ENCODE measurements around the gene PLA1A.
A peak's percentile ranks its signal among the peaks of the same experiment; 100 is the strongest.

The PLA1A gene

DNA sequence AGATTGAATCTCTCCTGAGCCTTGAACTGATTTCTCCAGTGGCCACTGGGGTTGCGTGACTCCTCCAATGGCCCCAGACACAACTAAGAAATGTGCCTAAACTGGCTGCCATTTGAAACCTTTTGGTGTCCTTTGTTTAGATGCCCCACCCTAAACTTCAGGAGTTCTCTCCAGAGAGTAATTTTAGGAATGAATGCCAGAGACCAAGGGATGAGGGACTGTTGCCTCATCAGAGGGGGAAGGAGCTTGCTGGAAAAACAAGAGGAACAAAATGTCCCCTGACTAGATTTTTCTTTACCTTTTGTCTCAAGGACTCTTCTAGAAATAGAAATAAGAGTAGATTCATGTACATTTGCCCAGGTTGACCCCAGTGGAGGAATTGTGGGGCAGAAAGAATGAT lies 26.5 kb upstream of the PLA1A start:
- TF ChIP-seq, protein P1, sequence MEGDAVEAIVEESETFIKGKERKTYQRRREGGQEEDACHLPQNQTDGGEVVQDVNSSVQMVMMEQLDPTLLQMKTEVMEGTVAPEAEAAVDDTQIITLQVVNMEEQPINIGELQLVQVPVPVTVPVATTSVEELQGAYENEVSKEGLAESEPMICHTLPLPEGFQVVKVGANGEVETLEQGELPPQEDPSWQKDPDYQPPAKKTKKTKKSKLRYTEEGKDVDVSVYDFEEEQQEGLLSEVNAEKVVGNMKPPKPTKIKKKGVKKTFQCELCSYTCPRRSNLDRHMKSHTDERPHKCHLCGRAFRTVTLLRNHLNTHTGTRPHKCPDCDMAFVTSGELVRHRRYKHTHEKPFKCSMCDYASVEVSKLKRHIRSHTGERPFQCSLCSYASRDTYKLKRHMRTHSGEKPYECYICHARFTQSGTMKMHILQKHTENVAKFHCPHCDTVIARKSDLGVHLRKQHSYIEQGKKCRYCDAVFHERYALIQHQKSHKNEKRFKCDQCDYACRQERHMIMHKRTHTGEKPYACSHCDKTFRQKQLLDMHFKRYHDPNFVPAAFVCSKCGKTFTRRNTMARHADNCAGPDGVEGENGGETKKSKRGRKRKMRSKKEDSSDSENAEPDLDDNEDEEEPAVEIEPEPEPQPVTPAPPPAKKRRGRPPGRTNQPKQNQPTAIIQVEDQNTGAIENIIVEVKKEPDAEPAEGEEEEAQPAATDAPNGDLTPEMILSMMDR (IDR thresholded peaks at IDR 0.05; ENCODE audit: unreplicated experiment in 3 of 3), result no peak
- no peaks in the 10 kb centered on the region for H3K9me3 Mint-ChIP-seq
- no peak overlapping the region for H3K4me3 Mint-ChIP-seq
- H3K4me1 Mint-ChIP-seq, result no peaks in the 10 kb centered on the region
- no peaks in the 10 kb centered on the region for H3K36me3 Mint-ChIP-seq (ENCODE audit: low read depth)
- H3K27ac Mint-ChIP-seq, result no peak overlapping the region
- H3K27me3 Mint-ChIP-seq (ENCODE audit: low read depth), result no peaks in the 10 kb centered on the region

- Mint-ChIP-seq H3K27ac (no peak overlapping the region), H3K27me3 (ENCODE audit: low read depth) (no peaks in the 10 kb centered on the region), H3K36me3 (ENCODE audit: low read depth) (no peaks in the 10 kb centered on the region), H3K4me1 (no peaks in the 10 kb centered on the region), H3K9me3 (no peaks in the 10 kb centered on the region), H3K4me3 (no peak overlapping the region)
- TF ChIP-seq, protein P1 (IDR thresholded peaks at IDR 0.05; ENCODE audit: unreplicated experiment in 3 of 3), result no peak
Observed at GRCh38 chr3:119571688-119572087, 26.0 kb upstream of the PLA1A start.

DNA sequence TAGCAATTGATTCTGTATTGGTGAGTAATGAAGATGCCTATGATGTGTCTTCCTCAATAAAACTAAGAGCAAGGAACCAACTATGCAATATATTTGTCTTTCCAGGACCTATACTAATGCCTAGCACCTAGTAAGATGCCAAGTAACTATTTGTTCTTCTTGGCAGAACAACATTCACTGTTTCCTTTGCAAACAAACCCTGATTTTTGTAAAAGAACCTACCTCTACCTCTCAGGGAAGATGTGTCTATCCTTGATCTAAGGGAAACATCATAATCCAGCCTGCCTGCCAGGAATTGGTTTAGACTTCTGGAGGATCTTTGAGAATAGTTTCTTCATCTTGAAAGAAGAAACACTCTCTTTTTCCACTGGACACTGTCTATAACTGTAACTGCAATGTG lies 22.2 kb upstream of the PLA1A start:
- no peaks in the 10 kb centered on the region for H3K27me3 Mint-ChIP-seq (ENCODE audit: low read depth)
- peaks cover 15% of the 10 kb centered on the region for H3K4me1 Mint-ChIP-seq
- H3K9me3 Mint-ChIP-seq, result no peaks in the 10 kb centered on the region
- no peak overlapping the region for H3K27ac Mint-ChIP-seq
- no peak overlapping the region for H3K4me3 Mint-ChIP-seq
- no peaks in the 10 kb centered on the region for H3K36me3 Mint-ChIP-seq (ENCODE audit: low read depth)
- TF ChIP-seq, protein P1 (IDR thresholded peaks at IDR 0.05; ENCODE audit: unreplicated experiment in 3 of 3), result no peak

- H3K9me3 Mint-ChIP-seq, result no peaks in the 10 kb centered on the region
Observed at GRCh38 chr3:119579366-119580066, 18.2 kb upstream of the PLA1A start, which contains the start of gene ADPRH. ADPRH (plus strand) TSS chr3:119579492; CDS start chr3:119582170, 2,678 bp downstream.

DNA sequence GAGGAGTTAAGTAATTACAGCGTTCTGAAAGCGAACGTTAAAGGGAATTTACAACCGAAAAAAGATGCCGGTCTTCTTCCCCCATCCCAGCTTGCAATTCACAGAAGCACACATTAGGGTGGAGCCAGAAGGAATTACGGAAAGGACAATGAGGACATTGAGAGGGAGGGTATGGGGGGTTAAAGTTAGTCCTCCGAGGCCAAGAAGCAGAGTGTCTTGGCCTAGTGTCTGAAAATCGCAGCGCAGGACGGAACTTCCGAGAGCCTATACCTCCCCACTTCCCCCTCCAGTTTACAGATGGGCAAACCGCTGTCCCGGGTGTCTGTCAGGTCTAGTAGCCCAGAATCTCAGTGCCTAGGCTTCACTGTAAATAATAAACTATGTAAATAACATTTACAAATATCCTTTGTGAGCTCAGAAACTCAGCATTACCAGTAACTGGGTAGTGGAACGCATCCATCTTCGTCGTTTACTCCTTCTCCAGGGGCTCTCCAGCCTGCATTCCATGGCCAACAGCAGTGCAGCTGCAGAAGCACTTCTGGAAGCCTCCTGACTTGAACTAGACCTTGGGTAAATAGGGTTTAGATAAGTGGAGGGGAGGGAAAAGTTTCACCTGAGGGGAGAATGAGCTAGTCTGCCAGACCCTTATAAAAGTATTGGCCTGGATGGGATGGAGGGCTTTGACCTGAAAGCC lies 17.5 kb upstream of the PLA1A start:
- Mint-ChIP-seq H3K4me1 (peaks cover 17% of the 10 kb centered on the region), H3K27ac (peak overlapping the region; percentile 97 to 100 (median 99)), H3K36me3 (ENCODE audit: low read depth) (no peaks in the 10 kb centered on the region), H3K4me3 (peak overlapping the region; percentile 92 to 97 (median 95)), H3K9me3 (no peaks in the 10 kb centered on the region), H3K27me3 (ENCODE audit: low read depth) (no peaks in the 10 kb centered on the region)
- TF ChIP-seq, protein P1 (IDR thresholded peaks at IDR 0.05; ENCODE audit: unreplicated experiment in 3 of 3), result no peak

More at GRCh38 chr3:119579366-119580066, 18.2 kb upstream of the PLA1A start, which contains the start of gene ADPRH:
- Mint-ChIP-seq H3K4me3 (peak within 1 kb of the TSS; percentile 92 to 97 (median 95)), H3K27me3 (ENCODE audit: low read depth) (no peaks in the 10 kb centered on the region), H3K36me3 (ENCODE audit: low read depth) (no peaks in the 10 kb centered on the region), H3K4me1 (peaks cover 17% of the 10 kb centered on the region), H3K27ac (peak within 1 kb of the TSS; percentile 97 to 100 (median 99))
- TF ChIP-seq, protein P1 (IDR thresholded peaks at IDR 0.05; ENCODE audit: unreplicated experiment in 3 of 3), result no peak

Measured in nephron (organoid).